GM19043 (cell line): ENCODE results near the gene FOLH1.
"Not testable (repeated sequence)": the region's sequence is repeated elsewhere in the genome, so short reads cannot be mapped to it uniquely, and the experiment has no call there.

Experiments
- ATAC-seq: cut with Tn5 transposase; IDR thresholded peaks from one replicate; pipeline ENCODE4 v1.9.1; 2021; ENCODE audit warnings: low read depth; ENCODE audit not compliant: unreplicated experiment

The FOLH1 gene

DNA sequence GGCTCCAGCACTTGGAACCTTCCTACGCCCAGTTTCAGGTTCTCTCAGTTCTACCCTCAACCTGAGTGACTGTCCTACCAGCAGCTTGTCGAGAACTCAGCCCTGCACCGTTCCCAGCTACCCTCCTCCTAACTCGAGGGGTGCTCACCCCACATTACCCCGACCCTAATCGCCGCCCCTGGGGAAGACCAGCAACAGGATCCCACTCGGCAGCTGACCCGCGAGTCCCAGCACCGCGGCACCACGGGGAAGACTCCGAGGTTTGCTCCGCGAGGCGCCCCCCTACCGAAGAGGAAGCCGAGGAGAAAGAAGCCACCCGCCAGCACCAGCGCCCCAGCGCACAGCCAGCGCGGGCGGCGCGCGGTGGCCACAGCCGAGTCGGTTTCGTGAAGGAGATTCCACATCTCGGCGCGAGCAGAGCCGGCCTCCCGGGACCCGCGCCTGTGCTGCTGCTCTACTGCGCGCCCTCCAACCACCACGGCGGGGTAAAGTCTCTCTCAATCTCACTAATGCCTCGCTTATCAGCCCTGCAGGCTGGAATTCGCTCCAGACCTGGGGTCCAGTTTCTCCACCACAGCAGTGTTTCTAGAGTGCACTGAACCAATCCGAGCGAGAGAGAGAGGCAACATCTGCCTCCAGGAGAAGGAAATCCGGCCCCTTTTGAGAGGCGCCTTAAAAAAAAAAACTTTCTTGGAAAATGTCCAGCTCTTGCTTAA is at the start of gene FOLH1:
Gene FOLH1, minus strand, starts transcription at position 597 of the 716 bp plus-strand sequence. Its CDS starts 193 bp downstream, at position 404.
- ATAC-seq, result no peak

DNA sequence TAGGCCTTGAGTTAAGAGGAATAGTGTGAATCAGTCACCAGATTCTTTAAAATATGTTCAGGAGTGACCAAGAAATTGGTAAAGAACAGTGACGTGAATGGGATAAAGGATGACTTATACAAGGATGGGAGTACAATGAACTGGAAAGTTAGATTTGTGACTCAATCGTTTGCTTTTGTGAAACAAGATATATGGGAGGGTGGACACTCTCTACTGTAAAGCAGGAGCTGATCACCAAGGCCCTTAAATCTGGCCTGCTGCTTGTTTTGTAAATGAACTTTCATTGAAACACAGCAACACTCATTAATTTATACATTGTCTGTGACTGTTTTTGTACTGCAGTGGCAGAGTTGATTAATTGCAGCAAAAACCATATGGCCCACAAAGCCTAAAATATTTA is 46.7 kb upstream of the FOLH1 start:
- ATAC-seq, result not testable (repeated sequence)

DNA sequence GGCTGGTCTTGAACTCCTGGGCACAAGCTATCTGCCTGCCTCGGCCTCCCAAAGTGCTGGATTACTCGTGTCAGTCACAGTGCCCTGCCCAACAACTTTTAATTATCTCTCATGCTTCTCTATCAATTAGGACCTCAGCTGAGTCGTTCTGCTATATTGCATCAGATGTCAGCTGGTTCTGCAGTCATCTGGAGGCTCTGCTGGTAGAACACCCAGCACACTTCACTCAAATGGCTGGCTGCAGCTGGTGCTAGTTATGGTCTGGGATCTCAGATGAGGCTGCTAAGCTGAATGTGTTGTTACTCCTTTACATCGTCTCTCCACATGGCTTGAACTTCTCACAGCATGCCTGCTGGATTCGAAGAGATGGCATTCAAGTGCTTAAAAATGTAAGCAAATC is 42.8 kb upstream of the FOLH1 start:
- not testable (repeated sequence) for ATAC-seq

DNA sequence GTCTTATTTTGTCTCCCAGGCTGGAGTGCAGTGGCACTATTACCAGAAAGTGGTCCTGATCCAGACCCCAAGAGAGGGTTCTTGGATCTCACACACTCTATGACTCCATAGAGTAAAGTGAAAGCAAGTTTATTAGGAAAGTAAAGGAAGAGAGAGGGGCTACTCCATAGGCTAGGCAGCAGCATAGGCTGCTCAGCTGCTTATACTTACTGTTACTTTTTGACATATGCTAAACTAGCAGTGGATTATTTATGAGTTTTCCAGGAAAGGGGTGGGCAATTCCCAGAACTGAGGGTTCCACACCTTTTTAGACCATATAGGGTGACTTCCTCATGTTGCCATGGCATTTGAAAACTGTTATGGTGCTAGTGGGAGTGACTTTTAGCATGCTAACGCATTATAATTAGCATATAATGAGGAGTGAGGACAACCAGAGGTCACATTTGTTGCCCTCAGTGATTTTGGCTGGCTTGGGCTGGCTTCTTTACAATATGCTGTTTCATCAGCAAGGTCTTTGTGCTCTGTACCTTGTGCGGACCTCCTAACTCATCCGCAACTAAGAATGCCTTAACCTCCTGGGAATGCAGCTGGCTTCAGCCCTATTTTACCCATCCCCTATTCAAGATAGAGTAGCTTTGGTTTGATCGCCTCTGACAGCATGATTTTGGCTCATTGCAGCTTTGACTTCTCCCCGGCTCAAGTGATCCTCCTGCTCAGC is 42.2 kb upstream of the FOLH1 start:
- not testable (repeated sequence) for ATAC-seq

DNA sequence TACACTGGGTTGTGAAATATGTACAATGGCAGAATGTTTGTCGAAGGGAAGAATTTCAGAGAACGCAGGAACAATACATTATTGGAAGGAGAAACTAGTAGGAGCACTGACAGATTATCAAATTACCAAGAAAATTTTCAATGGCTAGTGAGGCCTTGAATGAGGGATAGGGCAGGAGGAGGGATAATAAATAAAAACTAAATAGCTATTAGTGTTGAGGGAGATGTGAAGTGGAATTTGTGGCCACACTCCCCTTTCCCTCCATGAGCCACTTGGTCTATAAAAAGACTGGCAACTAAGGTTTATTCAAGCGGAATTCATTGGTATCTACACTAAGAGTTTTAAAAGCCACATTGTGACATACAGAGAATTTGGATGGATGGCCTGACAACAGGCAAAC is 41.0 kb upstream of the FOLH1 start:
- not testable (repeated sequence) for ATAC-seq

DNA sequence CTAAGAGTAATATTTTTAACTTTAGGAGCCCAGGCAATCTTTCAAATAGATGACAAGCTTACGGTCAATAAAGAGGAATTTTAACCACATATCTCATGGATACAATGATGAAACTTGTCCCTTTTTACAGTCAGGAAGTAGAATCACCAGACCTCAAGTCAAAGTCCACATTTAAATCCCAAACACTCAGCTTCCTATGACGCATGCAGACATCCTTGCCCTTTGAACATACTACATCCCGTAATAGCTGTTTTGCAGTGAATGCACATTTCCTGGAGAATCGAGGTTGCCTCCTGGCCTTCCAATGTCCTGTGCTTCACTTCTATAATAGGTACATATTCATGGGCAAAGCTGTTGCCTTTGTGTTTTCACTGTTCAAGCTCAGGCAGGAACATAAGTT is 25.3 kb upstream of the FOLH1 start:
- ATAC-seq, result not testable (repeated sequence)

DNA sequence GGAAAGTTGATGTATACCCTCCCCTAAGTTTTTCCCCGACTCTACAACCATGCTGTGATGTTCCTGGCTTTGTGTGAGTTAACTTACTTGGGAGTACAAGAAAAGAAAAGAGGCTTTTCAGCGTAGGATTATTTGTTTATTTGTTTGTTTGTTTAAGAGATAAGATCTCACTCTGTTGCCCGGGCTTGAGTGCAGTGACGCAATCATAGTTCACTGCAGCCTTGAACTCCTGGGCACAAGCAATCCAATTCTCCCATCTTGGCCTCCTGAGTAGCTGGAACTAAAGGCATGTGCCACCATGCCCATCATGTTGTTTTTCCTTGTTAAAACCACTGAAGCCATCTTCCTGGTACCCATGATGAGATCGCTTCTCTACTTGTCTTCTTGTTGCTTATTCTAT is 24.6 kb upstream of the FOLH1 start:
- not testable (repeated sequence) for ATAC-seq

DNA sequence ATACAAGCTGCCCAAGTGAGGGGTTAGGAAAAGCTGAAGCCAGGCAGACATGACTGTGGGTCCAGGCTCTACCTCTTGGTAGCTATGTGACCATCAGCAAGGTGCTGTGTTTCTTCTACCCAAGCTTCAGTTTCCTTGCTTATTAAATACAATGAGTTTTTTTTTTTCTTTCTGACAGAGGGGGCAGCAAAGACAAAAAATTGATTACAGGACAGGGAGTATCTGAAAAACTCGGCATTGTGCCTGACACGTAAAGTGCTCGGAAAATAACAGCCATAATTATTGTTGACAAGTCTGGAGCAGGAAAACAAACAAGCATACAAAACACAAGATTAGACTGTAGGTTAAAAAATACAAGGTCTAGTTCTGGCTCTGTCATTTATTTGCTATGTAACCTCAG is 23.3 kb upstream of the FOLH1 start:
- not testable (repeated sequence) for ATAC-seq

DNA sequence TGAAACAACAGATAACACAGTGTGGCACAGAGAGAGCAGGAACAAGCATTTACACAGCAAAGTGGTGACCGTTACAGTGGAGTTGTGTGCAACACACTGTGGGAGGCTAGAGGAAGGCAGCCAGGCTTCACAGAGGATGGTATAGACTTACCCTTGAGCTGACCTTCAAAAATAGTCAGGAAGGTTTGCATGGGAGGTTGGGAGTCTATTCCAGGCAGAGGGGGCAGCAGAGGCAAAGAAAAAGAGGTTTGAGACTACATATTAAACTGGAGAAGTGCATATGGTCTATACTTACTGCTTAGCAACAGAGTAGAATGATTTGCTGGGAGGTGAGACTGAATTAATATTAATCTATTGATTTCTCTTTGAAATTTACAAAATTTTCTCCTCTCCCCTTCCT is 22.1 kb upstream of the FOLH1 start:
- not testable (repeated sequence) for ATAC-seq

DNA sequence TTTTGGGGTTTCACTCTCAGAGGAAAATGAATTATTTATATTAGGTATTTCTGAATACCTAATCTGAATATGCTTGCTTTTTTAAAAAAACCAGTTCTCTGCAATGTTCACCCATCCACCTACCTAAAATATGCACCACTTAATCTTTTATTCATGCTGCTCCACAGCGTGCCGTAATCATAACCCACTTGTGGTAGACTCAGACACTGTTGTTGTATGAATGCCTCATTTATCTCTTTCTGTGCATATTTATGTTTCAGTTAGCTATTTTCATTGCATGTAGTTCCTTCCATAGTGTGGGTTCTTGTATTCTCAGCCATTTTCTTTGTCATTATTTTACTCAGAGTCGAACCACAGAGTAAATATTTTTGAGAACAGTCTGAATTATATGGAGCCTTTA is 21.6 kb upstream of the FOLH1 start:
- ATAC-seq, result not testable (repeated sequence)

DNA sequence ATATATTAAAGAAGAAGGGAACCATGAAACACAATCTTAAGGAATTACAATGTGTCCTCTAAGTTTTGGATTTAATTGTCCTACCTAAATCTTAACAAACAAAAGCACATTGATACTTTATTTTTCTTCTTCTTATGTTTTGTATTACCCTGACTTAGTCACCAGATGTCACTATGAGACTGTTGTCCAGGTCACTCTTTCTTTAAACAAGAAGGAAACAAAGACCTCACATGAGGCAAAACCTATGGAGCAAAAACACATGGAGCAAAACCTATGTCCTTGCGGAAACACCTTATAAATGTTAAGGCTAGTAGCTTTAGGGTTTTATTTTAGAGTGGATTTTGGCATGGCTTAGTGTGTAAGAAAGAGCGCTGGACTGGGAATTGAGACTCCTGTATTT is 20.7 kb upstream of the FOLH1 start:
- ATAC-seq, result not testable (repeated sequence)

DNA sequence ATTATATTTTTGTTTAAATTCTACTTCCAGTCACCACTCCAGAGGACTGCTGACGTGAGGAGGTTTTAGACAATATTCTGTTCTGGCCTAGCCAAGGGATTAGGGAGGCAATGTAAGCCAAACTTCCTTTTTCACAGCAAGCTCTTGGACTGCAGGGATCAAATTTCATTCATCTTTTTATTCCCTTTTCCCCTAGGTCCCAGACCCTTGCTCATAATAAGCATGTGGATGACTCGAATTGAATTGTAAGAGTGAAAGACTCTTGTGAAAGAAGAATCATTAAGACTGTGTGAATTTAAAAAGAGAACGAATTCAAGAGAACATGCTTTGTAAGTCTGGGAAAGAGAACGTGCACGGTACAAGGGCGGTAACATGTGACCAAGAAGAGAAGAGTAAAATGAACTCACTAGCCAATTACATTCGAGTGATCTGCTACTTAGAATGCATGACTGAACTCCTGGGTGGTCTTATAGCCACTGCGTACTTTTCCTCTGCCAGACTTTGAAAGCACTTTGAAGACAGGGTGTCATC is 16.9 kb upstream of the FOLH1 start:
- not testable (repeated sequence) for ATAC-seq

DNA sequence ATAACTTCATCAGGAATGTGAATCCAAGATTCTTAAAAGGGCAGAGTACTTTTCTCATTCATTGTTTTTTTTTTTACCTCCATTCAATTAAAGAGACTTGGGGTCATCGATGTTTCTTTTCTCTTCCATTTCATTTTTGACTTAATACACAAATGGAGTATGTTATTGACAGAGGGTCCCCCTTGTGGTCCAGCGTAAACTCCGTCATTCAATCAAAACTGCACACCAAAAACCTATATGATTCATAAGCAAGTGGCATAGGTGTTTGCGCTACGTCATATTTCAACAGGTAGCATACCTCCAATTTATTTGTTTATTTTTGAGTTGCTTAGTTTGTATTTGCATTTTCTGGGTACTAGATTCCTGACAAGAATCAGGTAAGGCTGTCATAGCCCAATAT is 12.7 kb upstream of the FOLH1 start:
- no peak for ATAC-seq

DNA sequence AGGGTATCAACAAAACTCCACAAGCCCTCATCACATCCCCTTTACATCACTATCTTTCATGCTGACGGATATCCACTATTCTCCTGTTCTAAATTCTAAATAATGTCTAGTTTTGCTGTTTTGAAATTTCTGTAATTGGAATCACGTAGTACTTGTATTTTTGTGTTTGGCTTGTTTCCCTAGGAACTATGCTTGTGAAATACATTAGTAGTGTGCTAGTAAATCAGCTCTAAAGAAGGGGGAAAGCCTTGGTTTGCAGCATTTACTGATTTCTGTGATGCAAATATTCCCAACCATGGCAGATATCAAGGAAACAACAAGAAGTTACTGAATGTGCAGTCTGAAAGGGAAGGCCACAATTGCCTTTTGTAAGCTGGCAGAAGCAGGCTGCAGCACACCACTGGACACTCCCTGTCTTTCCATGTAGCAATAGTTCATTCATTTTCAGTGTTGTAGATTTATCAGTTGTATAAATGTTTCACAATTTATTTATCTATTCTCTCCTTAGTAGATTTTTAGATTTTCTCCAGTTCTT is 4.7 kb upstream of the FOLH1 start:
- ATAC-seq, result no peak

DNA sequence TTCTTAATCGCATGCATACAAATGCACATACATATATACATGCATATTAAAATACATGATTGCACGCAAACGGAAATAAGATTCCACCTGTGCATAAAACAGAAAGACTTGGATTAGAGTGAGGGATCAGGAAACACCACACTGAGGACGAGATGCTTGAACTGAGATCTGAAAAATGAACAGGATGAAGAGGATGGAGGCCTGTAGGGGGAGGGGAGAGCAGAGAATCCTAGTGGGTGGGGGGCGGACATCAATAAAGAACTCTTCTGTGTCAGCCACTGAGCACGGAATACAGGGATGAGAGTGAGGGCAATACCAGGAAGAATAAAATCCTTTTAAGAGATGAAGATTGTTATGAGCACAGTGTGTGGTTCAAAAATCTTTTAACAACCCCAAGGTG is 1.4 kb downstream of the FOLH1 start:
- not testable (repeated sequence) for ATAC-seq

DNA sequence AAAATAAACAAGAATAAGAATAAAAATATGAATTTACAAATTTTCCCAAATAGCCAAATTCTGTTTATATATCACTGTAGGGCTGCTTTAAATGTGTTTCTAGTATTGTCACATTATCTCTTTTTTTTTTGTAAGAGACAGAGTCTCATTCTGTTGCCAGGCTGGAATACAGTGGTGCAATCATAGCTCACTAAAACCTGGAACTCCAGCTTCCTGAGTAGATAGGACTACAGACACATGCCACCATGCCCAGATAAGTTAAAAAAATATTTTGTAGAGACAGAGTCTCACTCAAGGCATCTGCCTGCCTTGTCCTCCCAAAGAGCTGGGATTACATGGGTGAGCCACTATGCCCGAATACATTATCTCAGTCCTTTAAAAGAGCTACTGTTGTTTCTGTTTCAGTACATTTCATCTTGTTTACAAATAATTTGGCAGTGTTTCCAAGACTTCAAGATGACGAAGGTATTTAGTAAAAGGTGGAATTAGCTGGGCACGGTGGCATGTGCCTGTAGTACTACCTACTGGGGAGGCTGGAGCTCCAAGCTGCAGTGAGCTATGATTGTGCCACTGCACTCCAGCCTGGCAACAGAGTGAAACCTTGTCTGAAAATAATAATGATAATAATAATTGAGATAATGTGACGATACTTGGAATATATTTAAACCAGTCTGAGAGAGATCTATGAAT is 6.0 kb downstream of the FOLH1 start:
- no peak for ATAC-seq

DNA sequence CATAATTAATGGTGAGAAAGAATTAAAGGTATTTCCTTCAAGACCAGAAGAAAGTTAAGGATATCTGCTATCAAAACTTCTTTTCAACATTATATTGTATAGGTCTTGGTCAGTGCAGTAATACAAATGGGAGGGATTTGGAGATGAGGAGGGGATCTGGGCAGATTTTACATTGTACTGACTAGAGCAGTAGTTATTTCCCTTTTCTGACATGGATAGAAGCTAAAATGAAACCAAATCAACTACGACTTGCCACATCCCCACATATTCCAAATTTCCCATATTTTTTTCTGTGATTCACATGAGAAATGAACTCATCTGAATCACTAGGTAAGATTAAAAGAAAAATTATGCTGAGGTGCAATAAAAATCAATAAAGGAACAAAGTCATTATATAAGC is 11.6 kb downstream of the FOLH1 start:
- not testable (repeated sequence) for ATAC-seq

DNA sequence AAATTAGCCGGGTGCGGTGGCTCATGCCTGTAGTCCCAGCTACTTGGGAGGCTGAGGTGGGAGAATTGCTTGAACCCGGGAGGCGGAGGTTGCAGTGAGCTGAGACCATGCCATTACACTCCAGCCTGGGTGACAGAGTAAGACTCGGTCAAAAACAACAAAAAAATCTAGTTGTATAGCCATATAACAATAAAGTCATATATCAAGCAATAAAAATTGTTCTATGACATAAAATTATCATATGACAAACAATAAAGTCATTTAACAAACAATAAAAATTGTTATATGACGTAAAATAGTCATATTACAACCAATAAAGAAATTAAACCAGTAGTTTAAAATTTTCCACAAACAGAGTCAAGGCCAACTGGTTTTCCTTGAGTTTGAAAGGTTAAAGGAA is 12.4 kb downstream of the FOLH1 start:
- not testable (repeated sequence) for ATAC-seq

DNA sequence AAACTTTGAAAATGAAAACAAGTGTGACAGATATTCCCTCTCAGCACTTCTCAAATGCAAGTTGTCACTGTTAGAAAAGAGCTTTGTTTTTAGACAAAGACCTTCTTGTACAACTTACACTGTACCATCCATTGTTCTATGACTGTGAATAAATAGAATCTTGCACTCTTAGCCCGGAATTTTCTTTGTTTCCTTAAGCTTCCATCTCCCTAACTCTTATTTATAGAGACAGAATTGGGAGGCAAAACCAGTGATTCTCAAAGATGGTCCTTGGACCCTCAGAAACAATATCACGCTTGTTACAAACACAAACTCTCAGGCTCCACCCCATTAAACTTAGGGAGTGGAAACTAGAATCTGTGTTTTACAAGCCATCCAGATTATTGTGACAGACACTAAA is 18.1 kb downstream of the FOLH1 start:
- not testable (repeated sequence) for ATAC-seq

DNA sequence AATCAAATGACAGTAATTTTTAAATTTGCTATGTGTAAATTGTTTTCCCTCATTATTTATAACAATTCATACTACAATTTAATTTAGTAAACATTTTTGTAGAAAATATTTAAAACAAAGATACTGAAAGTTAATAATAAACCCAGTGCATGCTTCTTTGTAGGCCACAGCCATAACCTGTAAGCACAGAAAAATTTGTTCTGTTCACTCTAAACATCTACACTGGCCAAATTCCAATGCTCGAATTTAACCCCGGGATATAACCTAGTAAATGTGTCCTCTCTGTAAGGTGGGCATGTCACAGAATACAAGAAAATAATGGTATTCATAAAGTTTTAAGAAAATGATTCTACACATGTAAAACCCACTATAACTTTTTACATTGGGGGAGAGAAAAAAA is 22.2 kb downstream of the FOLH1 start:
- not testable (repeated sequence) for ATAC-seq

DNA sequence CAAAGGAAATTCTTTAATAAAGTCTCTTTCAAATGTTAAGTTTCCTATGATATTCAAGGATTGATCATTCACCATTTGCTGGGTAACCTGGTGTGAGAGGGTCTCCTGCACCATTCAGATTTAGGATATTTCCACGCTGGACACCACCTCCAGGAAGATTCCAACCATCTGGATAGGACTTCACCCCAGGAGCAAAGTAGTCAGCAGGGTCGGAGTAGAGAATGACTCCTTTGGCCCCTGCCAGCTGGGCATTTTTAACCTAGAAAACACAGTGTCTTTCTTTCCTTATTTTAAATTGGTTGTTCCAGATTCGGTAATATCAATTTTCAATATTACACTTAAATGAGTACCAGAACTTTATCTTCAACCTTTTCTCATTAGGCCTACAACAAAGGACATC is 22.8 kb downstream of the FOLH1 start:
- ATAC-seq, result not testable (repeated sequence)
